Measurements from ENCODE around the gene TMEM147. TPM values are rescaled to one million over a fixed set of nuclear protein-coding genes. Genes with fewer than 3 reads are reported as not detected.

Gene TMEM147
- total RNA-seq, 2 donors from 2014 or later: 93.3 to 106 TPM

DNA sequence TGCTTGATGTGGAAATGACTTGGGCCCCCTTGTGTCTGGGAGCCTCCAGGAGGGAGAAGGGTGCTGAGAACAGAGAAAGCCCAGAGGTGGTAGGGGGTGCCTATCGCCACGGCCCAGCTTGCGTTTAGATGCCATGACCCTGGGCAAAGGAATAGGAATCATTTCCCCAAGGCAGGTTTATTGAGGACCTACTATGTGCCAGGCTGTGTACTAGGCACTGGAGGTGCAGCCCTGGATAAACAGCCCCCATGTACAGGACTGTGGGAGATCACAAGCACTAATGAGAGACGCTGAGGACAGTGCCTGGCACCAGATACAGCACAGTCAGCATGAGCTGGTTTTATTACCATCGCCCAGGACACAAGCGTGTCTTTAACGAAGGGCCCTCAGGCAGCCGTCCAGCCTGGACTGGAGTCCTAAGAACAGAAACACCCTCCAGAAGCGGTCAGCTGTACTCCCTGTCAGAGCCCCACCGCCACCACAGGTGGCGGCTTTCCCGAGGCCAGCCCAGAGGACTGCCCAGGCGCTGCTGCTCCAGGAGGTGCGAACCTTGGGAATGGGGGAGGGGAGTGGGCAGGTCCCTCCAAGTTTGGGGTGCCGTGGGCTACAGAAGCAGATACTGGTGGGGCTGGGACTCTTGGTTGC lies 4.6 kb downstream of the TMEM147 start:
- no peak for DNase-seq (ENCODE audit: low spot score)
- TF ChIP-seq, protein P1, sequence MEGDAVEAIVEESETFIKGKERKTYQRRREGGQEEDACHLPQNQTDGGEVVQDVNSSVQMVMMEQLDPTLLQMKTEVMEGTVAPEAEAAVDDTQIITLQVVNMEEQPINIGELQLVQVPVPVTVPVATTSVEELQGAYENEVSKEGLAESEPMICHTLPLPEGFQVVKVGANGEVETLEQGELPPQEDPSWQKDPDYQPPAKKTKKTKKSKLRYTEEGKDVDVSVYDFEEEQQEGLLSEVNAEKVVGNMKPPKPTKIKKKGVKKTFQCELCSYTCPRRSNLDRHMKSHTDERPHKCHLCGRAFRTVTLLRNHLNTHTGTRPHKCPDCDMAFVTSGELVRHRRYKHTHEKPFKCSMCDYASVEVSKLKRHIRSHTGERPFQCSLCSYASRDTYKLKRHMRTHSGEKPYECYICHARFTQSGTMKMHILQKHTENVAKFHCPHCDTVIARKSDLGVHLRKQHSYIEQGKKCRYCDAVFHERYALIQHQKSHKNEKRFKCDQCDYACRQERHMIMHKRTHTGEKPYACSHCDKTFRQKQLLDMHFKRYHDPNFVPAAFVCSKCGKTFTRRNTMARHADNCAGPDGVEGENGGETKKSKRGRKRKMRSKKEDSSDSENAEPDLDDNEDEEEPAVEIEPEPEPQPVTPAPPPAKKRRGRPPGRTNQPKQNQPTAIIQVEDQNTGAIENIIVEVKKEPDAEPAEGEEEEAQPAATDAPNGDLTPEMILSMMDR (IDR thresholded peaks at IDR 0.05): no peak
- H3K4me1 ChIP-seq: peaks cover 0 to 14% of the 10 kb centered on the region in 2 donors
- H3K27ac ChIP-seq: no peak overlapping the region
- no peaks in the 10 kb centered on the region for H3K36me3 ChIP-seq
- H3K9me3 ChIP-seq: no peaks in the 10 kb centered on the region
- H3K4me3 ChIP-seq: no peak overlapping the region
- no peaks in the 10 kb centered on the region for H3K27me3 ChIP-seq

DNA sequence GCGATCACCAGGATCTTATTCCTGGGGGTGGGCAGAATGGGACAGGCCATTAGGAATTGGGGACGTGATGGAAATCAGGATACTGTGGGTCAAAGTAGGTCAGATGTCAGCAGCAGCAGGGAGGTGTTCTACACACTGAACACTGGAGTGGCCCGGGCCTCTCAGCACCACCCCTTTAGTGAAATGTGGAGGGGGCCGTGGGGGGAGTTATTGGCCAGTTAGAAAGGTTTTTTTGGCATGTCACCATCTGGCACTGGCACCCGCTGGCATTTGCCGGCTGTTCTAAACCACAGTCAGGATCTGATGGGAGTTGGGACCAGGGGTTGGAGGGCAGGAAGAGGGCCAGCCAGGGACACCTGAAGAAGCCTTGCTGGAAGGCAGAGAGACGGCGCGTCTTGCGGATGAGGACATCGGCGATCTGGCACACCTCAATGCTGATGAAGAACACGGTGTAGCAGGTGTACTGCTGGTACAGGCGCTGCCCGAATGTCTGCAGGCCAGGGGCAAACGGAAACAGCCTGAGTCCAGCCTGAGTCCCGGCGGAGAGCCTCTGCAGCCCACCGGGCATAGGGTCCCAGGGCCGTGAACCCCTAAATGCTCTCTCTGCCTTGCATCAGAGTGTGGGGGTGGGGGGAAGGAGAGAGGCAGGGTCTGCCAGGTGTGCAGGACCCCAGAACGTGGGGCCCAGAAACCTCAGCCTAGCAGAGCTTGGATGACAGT lies 5.8 kb downstream of the TMEM147 start:
- TF ChIP-seq, protein P1 (IDR thresholded peaks at IDR 0.05): no peak
- DNase-seq (ENCODE audit: low spot score): no peak
- H3K36me3 ChIP-seq: no peaks in the 10 kb centered on the region
- no peak overlapping the region for H3K4me3 ChIP-seq
- H3K27me3 ChIP-seq: no peaks in the 10 kb centered on the region
- no peak overlapping the region for H3K27ac ChIP-seq
- no peaks in the 10 kb centered on the region for H3K9me3 ChIP-seq
- peaks cover 0 to 8% of the 10 kb centered on the region in 2 donors for H3K4me1 ChIP-seq

DNA sequence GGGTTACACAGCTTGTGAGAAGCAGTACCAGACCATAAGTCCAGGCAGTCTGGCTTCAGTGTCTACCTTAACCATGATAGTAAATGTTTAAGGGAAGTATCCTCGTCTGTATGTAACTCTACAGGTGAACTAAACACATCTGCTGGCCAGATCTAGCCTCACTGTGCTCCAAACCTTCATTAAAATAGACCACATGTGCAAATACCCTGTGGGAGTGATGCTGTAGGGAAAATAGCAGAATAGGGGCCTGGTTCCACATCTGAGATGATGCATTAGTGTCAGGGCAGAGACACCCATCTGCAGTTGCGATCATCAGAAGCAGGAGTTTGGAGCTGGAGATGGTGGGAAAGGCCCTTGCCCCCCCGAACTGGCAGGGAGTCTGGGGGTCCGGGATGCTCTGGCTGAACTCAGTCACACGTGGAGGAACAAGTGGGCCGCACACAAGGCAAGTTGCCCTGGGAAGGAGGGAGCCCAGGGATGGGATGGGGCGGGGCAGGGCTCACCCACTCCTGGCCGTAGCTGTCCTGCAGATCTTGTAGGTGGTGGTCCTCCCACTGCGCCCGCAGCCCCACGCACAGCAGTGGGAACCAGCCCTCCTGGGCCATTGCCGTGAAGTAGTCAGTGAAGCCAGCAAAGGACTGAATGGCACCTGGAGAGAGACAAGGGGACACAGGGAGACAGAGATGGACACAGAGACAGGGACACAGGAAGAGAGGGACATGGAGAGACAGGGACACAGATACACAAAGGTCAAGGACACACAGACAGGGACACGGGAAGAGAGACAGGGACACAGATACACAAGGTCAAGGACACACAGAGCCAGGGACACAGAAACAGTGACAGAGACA lies 7.3 kb downstream of the TMEM147 start:
- DNase-seq (ENCODE audit: low spot score): no peak
- Histone ChIP-seq H3K9me3 (no peaks in the 10 kb centered on the region), H3K36me3 (no peaks in the 10 kb centered on the region)

DNA sequence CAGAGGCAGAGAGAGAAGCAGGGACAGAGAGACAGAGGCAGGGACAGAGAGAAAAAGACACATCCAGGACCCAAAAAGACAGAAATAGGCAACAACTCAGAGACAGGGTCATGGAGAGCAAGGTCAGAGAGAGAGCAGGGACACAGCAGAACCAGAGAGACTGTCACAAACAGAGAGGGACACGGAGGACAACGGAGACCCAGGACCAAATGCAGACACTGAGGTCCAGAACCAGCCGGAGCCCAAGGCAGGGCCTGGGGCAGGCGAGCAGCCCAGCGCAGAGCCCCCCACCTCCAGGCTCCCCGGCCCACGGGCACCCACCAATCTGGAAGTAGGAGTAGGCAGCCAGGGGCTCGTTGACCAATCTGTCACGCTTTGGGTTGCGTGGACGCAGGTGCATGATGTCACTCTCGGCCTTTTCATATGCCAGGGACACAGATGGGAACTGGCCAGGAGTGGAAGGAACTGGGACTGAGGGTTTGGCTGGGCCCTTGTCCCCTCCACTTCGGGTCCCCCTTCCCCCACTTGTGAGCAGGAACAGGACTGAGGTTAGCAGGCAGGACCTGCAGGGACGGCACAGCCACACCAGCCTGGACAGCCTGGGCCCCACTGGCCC lies 8.1 kb downstream of the TMEM147 start:
- Histone ChIP-seq H3K27me3 (peaks cover 0 to 6% of the 10 kb centered on the region in 2 donors), H3K4me3 (no peak overlapping the region), H3K9me3 (no peaks in the 10 kb centered on the region), H3K27ac (no peak overlapping the region), H3K4me1 (peaks cover 0 to 12% of the 10 kb centered on the region in 2 donors), H3K36me3 (no peaks in the 10 kb centered on the region)
- TF ChIP-seq, protein P1 (IDR thresholded peaks at IDR 0.05): no peak
- no peak for DNase-seq (ENCODE audit: low spot score)

More for the DNA sequence above, 7.3 kb downstream of the TMEM147 start:
- no peaks in the 10 kb centered on the region for H3K27me3 ChIP-seq
- TF ChIP-seq, protein P1 (IDR thresholded peaks at IDR 0.05): no peak
- peaks cover 0 to 5% of the 10 kb centered on the region in 2 donors for H3K4me1 ChIP-seq
- H3K4me3 ChIP-seq: no peak overlapping the region
- no peak overlapping the region for H3K27ac ChIP-seq

DNA sequence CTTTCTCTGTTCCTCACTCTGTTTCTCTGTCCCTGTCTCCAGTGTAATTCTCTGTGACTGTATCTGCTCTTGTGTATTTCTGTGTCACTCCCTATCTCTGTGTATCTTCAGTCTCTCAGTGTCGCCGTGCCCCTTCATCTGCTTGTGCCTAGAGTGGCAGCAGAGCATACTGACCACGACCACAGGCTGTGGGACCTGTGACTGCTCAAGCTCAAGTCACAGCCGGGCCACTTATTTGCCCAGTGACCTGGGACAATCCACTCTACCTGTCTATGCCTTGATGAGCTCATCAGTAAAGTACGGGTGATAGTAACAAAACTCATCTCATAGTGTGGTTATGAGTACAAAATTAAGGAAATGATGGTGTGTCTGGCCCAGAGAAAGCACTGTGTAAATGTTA lies 8.7 kb downstream of the TMEM147 start:
- no peak for DNase-seq (ENCODE audit: low spot score)
- Histone ChIP-seq H3K4me1 (peaks cover 0 to 14% of the 10 kb centered on the region in 2 donors), H3K27me3 (peaks cover 0 to 9% of the 10 kb centered on the region in 2 donors), H3K27ac (no peak overlapping the region), H3K36me3 (no peaks in the 10 kb centered on the region), H3K4me3 (no peak overlapping the region), H3K9me3 (no peaks in the 10 kb centered on the region)
- TF ChIP-seq, protein P1 (IDR thresholded peaks at IDR 0.05): no peak

Measured in right atrium auricular region (tissue), 2 donors.